Neutrophil (primary cell): ENCODE measurements around the gene AGRN.

Experiments used
- H3K27ac ChIP-seq: fragments of 200-600 bp; sonication (generic); 2 replicates; pipeline ENCODE4 v1.5.1; 2016; ENCODE audit warnings: mild to moderate bottlenecking, moderate library complexity
- H3K27me3 ChIP-seq: fragments of 200-600 bp; sonication (generic); 2 replicates; pipeline ENCODE4 v1.6.0; 2016; ENCODE audit warnings: mild to moderate bottlenecking
- H3K36me3 ChIP-seq: fragments of 200-600 bp; sonication (generic); 2 replicates; pipeline ENCODE4 v1.5.1; 2017
- H3K4me1 ChIP-seq, 2 experiments: fragments of 200-600 bp in 1 of 2; sonication (generic) in 1 of 2; 1 replicate in 1 of 2; 2 replicates in 1 of 2; pipeline versions ENCODE4 v1.5.1 to v1.6.1; 2013 to 2016; ENCODE audit warnings: low read depth in 1 of 2, low read length in 1 of 2, mild to moderate bottlenecking in 1 of 2, moderate library complexity in 1 of 2; ENCODE audit not compliant: control insufficient read depth in 1 of 2, insufficient read depth in 1 of 2
- H3K4me3 ChIP-seq, 2 experiments: fragments of 200-600 bp in 1 of 2; sonication (generic) in 1 of 2; 1 replicate in 1 of 2; 2 replicates in 1 of 2; pipeline ENCODE4 v1.5.1; 2013 to 2016; ENCODE audit warnings: low read depth in 1 of 2, low read length in 1 of 2, mild to moderate bottlenecking in 1 of 2, moderate library complexity in 1 of 2
- H3K9me3 ChIP-seq: fragments of 200-600 bp; sonication (generic); 2 replicates; pipeline ENCODE4 v1.5.1; 2016
- TF ChIP-seq, protein P1 (sequence below): fragments of 200-600 bp; sonication (generic); IDR thresholded peaks from 2 replicates; pipeline ENCODE4 v1.5.1; 2016; ENCODE audit warnings: antibody characterized with exemption

The AGRN gene

GRCh38 chr1:1043411-1043810 is 23.5 kb downstream of the AGRN start:
- TF ChIP-seq, protein P1, sequence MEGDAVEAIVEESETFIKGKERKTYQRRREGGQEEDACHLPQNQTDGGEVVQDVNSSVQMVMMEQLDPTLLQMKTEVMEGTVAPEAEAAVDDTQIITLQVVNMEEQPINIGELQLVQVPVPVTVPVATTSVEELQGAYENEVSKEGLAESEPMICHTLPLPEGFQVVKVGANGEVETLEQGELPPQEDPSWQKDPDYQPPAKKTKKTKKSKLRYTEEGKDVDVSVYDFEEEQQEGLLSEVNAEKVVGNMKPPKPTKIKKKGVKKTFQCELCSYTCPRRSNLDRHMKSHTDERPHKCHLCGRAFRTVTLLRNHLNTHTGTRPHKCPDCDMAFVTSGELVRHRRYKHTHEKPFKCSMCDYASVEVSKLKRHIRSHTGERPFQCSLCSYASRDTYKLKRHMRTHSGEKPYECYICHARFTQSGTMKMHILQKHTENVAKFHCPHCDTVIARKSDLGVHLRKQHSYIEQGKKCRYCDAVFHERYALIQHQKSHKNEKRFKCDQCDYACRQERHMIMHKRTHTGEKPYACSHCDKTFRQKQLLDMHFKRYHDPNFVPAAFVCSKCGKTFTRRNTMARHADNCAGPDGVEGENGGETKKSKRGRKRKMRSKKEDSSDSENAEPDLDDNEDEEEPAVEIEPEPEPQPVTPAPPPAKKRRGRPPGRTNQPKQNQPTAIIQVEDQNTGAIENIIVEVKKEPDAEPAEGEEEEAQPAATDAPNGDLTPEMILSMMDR, result no peak
- H3K4me3 ChIP-seq, result no peak overlapping the region
- no peaks in the 10 kb centered on the region for H3K36me3 ChIP-seq

DNA sequence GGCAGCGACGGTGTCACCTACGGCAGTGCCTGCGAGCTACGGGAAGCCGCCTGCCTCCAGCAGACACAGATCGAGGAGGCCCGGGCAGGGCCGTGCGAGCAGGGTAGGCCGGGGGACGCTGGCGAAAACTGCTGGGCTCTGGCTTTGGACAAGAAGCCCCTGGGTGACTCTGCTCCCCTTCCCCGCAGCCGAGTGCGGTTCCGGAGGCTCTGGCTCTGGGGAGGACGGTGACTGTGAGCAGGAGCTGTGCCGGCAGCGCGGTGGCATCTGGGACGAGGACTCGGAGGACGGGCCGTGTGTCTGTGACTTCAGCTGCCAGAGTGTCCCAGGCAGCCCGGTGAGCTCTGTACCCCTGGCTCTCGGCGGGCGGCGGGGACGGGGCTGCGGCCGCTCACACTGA is 24.0 kb downstream of the AGRN start:
- Histone ChIP-seq H3K27me3 (peaks cover 47% of the 10 kb centered on the region), H3K9me3 (no peaks in the 10 kb centered on the region), H3K4me3 (no peak overlapping the region), H3K36me3 (no peaks in the 10 kb centered on the region), H3K27ac (no peak overlapping the region), H3K4me1 (peaks cover 7 to 8% of the 10 kb centered on the region in 2 experiments)
- TF ChIP-seq, protein P1, result no peak

More at GRCh38 chr1:1043411-1043810, 23.5 kb downstream of the AGRN start:
- H3K4me1 ChIP-seq, result peaks cover 7 to 8% of the 10 kb centered on the region in 2 experiments
- peaks cover 52% of the 10 kb centered on the region for H3K27me3 ChIP-seq
- H3K9me3 ChIP-seq, result no peaks in the 10 kb centered on the region
- H3K27ac ChIP-seq, result no peak overlapping the region

DNA sequence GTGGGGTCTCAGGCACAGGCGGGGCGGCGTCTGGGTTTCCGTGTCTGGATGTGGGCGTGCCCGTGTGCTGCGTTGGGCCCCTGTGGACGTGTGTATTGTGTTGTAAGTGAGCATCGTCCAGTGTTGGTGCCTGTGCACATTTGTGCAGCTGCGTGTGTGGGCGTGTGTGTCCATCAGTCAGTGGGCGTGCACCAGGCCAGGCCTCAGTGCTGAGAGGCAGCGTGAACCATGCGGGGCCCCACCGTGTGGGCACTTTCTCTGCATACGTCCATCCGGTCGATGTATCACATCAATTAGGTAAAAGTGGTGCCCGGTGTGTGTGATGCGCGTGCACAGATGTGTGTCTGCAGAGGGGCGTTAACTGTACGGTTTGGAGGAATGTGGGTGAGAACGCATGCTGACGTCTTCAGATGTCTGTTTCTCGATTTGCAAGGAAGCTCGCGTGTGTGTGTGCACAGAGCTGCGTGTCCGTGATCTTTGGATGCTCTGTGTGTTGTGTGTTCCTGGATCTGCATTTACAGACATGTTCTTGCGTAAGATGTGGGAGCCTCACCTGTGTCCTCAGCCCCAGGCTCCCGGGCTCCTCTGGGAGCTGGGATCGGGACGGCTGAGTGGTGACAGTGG is 24.6 kb downstream of the AGRN start:
- TF ChIP-seq, protein P1, result no peak
- no peaks in the 10 kb centered on the region for H3K9me3 ChIP-seq
- H3K4me1 ChIP-seq, result peaks cover 7 to 8% of the 10 kb centered on the region in 2 experiments
- H3K27me3 ChIP-seq, result peaks cover 40% of the 10 kb centered on the region
- no peak overlapping the region for H3K4me3 ChIP-seq
- no peaks in the 10 kb centered on the region for H3K36me3 ChIP-seq
- H3K27ac ChIP-seq, result no peak overlapping the region

GRCh38 chr1:1045129-1045528 is 25.2 kb downstream of the AGRN start:
- Histone ChIP-seq H3K27me3 (peaks cover 35% of the 10 kb centered on the region), H3K36me3 (no peaks in the 10 kb centered on the region), H3K27ac (no peak overlapping the region), H3K4me1 (peaks cover 4 to 6% of the 10 kb centered on the region in 2 experiments), H3K9me3 (no peaks in the 10 kb centered on the region), H3K4me3 (no peak overlapping the region)
- TF ChIP-seq, protein P1, result no peak

GRCh38 chr1:1046243-1046642 is 26.3 kb downstream of the AGRN start:
- H3K4me1 ChIP-seq, result no peaks in the 10 kb centered on the region
- no peaks in the 10 kb centered on the region for H3K36me3 ChIP-seq
- no peak overlapping the region for H3K27ac ChIP-seq
- no peaks in the 10 kb centered on the region for H3K9me3 ChIP-seq
- peaks cover 24% of the 10 kb centered on the region for H3K27me3 ChIP-seq
- TF ChIP-seq, protein P1, result no peak
- H3K4me3 ChIP-seq, result no peak overlapping the region
